C4-2B (cell line): Measurements from ENCODE around the gene TBX2.

ENCODE experiments used
- ZFX ChIP-seq: fragments of 450-650 bp; IDR thresholded peaks from 2 replicates; pipeline ENCODE4 v1.6.1; 2017
- TF ChIP-seq, protein P1 (sequence below): fragments of 450-650 bp; conservative IDR thresholded peaks from 2 replicates; pipeline ENCODE4 v1.5.1; 2017; ENCODE audit warnings: mild to moderate bottlenecking

DNA sequence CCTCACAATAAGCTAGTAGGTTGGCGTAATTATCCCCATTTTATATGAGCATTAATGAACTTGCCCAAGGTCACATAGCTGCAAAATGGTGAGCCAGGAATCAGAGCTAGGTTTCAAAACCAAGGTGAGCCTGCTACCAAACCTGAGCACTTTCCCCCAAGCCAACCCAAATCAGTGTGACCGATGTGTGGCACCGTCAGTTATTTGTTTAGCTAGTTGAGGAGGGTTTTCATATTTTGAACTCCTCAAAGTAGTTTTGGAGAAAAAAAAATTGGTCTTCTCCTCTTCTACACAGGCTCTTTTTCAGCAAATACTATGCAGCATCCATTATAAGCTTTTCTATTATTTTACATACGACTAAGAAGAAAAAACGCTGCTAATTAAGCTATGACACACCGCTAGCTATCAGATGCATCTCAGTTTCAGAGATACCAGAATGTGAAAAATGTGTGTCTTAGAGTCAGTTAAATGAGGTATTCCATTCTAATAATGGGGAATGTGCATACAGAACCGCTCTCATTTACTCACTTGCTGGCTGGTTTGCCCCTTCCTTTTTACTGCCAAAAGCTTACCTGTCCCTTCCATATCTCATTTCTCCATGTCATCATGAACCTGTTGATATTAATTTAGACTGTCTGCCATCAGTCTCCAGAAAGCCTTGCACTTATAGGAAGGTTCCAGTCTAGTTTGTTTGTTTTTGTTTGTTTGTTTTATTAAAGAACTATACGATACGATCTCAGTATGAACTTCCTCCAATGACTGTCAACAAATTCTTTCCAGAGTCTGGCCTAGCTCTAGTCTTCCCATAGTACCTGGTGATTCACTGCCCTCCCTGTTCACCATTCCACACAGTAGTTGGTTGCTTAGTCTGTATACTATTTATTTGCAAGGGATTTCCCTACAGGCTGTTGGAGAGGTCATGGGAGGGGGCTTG lies 50.3 kb downstream of the TBX2 start:
- TF ChIP-seq, protein P1, sequence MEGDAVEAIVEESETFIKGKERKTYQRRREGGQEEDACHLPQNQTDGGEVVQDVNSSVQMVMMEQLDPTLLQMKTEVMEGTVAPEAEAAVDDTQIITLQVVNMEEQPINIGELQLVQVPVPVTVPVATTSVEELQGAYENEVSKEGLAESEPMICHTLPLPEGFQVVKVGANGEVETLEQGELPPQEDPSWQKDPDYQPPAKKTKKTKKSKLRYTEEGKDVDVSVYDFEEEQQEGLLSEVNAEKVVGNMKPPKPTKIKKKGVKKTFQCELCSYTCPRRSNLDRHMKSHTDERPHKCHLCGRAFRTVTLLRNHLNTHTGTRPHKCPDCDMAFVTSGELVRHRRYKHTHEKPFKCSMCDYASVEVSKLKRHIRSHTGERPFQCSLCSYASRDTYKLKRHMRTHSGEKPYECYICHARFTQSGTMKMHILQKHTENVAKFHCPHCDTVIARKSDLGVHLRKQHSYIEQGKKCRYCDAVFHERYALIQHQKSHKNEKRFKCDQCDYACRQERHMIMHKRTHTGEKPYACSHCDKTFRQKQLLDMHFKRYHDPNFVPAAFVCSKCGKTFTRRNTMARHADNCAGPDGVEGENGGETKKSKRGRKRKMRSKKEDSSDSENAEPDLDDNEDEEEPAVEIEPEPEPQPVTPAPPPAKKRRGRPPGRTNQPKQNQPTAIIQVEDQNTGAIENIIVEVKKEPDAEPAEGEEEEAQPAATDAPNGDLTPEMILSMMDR = no peak
- no peak for TF ChIP-seq ZFX
